HG03558 (cell line): Measurements from ENCODE around the gene TEAD4.

Source experiments
- ATAC-seq: cut with Tn5 transposase; IDR thresholded peaks from one replicate; pipeline ENCODE4 v1.9.1; 2021; ENCODE audit warnings: moderate number of reproducible peaks; ENCODE audit not compliant: unreplicated experiment; ENCODE audit errors: extremely low read depth

The TEAD4 gene

GRCh38 chr12:2959192-2959504, at the start of gene TEAD4:
Gene TEAD4, plus strand, starts transcription at chr12:2959397.
- ATAC-seq: no peak

GRCh38 chr12:2912216-2912575, 47.0 kb upstream of the TEAD4 start:
- ATAC-seq: no peak

- ATAC-seq: no peak
These were observed 39.9 kb upstream of the TEAD4 start for GRCh38 chr12:2919249-2919648.

- ATAC-seq: no peak
These were observed 36.9 kb upstream of the TEAD4 start for GRCh38 chr12:2922329-2922728.

- no peak for ATAC-seq
These were observed 36.1 kb upstream of the TEAD4 start for GRCh38 chr12:2923057-2923456.

GRCh38 chr12:2924019-2924418, 35.2 kb upstream of the TEAD4 start:
- no peak for ATAC-seq

GRCh38 chr12:2925322-2925995, 33.7 kb upstream of the TEAD4 start:
- ATAC-seq: no peak

- no peak for ATAC-seq
These were observed 28.3 kb upstream of the TEAD4 start for GRCh38 chr12:2930865-2931264.

GRCh38 chr12:2933586-2933985, 25.6 kb upstream of the TEAD4 start:
- no peak for ATAC-seq

GRCh38 chr12:2934371-2934770, 24.8 kb upstream of the TEAD4 start:
- ATAC-seq: no peak

- ATAC-seq: no peak
These were observed 22.9 kb upstream of the TEAD4 start for GRCh38 chr12:2936301-2936700.

- ATAC-seq: no peak
These were observed 21.7 kb upstream of the TEAD4 start for GRCh38 chr12:2937500-2937899.

- no peak for ATAC-seq
These were observed 20.0 kb upstream of the TEAD4 start for GRCh38 chr12:2939191-2939590.

GRCh38 chr12:2940564-2940963, 18.6 kb upstream of the TEAD4 start:
- ATAC-seq: no peak

- no peak for ATAC-seq
These were observed 17.7 kb upstream of the TEAD4 start for GRCh38 chr12:2941524-2941923.

- ATAC-seq: no peak
These were observed 14.7 kb upstream of the TEAD4 start for GRCh38 chr12:2944401-2945047.

GRCh38 chr12:2949411-2949810, 9.8 kb upstream of the TEAD4 start:
- no peak for ATAC-seq

- no peak for ATAC-seq
These were observed 3.3 kb upstream of the TEAD4 start for GRCh38 chr12:2955888-2956287.

GRCh38 chr12:2957816-2958431, 1.3 kb upstream of the TEAD4 start:
- ATAC-seq: no peak

- no peak for ATAC-seq
These were observed 585 bp upstream of the TEAD4 start for GRCh38 chr12:2958432-2959191.
